ENCODE measurements around the gene PSD2.
"Not testable (repeated sequence)": the region's sequence is repeated elsewhere in the genome, so short reads cannot be mapped to it uniquely, and the experiment has no call there.

The PSD2 gene

GRCh38 chr5:139788294-139788910, 7.2 kb upstream of the PSD2 start:
- in situ Hi-C loops (cut with HindIII; ENCODE audit: low sequenced_read_pairs) = loop anchor here (25.0 kb wide), 1 partner anchor 174 kb away; no protein-coding TSS in a partner anchor
- no peak for DNase-seq (ENCODE audit: low read depth)
- H3K4me3 ChIP-seq (ENCODE audit: low read depth, low read length) = peak overlapping the region; percentile 14
- TF ChIP-seq, protein P1, sequence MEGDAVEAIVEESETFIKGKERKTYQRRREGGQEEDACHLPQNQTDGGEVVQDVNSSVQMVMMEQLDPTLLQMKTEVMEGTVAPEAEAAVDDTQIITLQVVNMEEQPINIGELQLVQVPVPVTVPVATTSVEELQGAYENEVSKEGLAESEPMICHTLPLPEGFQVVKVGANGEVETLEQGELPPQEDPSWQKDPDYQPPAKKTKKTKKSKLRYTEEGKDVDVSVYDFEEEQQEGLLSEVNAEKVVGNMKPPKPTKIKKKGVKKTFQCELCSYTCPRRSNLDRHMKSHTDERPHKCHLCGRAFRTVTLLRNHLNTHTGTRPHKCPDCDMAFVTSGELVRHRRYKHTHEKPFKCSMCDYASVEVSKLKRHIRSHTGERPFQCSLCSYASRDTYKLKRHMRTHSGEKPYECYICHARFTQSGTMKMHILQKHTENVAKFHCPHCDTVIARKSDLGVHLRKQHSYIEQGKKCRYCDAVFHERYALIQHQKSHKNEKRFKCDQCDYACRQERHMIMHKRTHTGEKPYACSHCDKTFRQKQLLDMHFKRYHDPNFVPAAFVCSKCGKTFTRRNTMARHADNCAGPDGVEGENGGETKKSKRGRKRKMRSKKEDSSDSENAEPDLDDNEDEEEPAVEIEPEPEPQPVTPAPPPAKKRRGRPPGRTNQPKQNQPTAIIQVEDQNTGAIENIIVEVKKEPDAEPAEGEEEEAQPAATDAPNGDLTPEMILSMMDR (IDR thresholded peaks at IDR 0.05; ENCODE audit: low read depth, low read length, missing control alignments) = peak; percentile 0

- TF ChIP-seq, protein P1 (IDR thresholded peaks at IDR 0.05; ENCODE audit: low read depth, low read length, missing control alignments) = no peak
- in situ Hi-C loops (cut with HindIII; ENCODE audit: low sequenced_read_pairs) = loop anchor here (25.0 kb wide), 1 partner anchor 173 kb away; no protein-coding TSS in a partner anchor
- H3K4me3 ChIP-seq (ENCODE audit: low read depth, low read length) = no peak overlapping the region
These were observed 6.3 kb upstream of the PSD2 start for GRCh38 chr5:139789116-139789844.

DNA sequence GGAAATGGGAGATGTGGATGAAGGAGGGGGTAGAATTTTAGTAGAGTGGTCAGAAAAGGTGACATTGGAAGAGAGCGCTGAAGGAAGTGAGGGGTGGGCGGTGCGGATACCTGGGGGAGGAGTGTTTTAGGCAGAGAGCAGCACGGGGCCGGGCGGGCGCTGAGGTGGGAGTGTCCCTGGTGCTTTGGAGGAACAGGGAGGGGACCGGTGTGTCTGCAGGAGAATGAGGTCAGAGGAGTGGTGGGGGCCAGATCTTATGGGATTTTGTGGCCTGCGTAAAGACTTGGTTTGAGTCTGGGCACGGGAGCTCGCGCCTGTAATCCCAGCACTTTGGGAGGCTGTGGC, 5.8 kb upstream of the PSD2 start:
- DNase-seq (ENCODE audit: low read depth) = no peak
- in situ Hi-C loops (cut with HindIII; ENCODE audit: low sequenced_read_pairs) = loop anchor here (25.0 kb wide), 1 partner anchor 172 kb away; no protein-coding TSS in a partner anchor
- no peak overlapping the region for H3K4me3 ChIP-seq (ENCODE audit: low read depth, low read length)
- TF ChIP-seq, protein P1 (IDR thresholded peaks at IDR 0.05; ENCODE audit: low read depth, low read length, missing control alignments) = no peak

More at GRCh38 chr5:139789116-139789844, 6.3 kb upstream of the PSD2 start:
- DNase-seq (ENCODE audit: low read depth) = no peak

DNA sequence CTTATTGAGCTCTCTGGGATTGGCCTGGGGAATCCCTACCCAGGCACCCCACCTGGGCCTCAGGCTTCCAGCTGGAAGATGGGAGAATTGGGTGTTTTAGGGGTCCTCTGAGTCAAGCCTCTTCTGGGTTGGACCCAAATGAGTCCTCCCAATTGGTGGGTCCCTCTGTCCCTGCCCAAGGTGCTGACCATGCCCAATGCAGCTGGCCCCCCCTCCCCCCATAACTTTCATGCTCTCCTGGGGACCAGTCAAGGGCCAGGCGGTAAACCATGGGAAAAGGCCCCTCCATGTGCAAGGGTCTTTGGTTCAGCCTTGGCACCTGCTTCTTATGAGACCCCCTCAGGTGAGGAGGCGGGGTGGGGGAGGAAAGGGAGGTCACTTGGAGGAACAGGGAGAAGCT, 3.4 kb upstream of the PSD2 start:
- TF ChIP-seq, protein P1 (IDR thresholded peaks at IDR 0.05; ENCODE audit: low read depth, low read length, missing control alignments) = no peak
- no peak for DNase-seq (ENCODE audit: low read depth)
- H3K4me3 ChIP-seq (ENCODE audit: low read depth, low read length) = no peak overlapping the region
- in situ Hi-C loops (cut with HindIII; ENCODE audit: low sequenced_read_pairs) = loop anchor here (25.0 kb wide), 1 partner anchor 170 kb away; no protein-coding TSS in a partner anchor

- not testable (repeated sequence) for H3K4me3 ChIP-seq (ENCODE audit: low read depth, low read length); DNase-seq (ENCODE audit: low read depth)
- in situ Hi-C loops (cut with HindIII; ENCODE audit: low sequenced_read_pairs) = loop anchor here (25.0 kb wide), 1 partner anchor 170 kb away; no protein-coding TSS in a partner anchor
These were observed 3.0 kb upstream of the PSD2 start for GRCh38 chr5:139792655-139793054.

DNA sequence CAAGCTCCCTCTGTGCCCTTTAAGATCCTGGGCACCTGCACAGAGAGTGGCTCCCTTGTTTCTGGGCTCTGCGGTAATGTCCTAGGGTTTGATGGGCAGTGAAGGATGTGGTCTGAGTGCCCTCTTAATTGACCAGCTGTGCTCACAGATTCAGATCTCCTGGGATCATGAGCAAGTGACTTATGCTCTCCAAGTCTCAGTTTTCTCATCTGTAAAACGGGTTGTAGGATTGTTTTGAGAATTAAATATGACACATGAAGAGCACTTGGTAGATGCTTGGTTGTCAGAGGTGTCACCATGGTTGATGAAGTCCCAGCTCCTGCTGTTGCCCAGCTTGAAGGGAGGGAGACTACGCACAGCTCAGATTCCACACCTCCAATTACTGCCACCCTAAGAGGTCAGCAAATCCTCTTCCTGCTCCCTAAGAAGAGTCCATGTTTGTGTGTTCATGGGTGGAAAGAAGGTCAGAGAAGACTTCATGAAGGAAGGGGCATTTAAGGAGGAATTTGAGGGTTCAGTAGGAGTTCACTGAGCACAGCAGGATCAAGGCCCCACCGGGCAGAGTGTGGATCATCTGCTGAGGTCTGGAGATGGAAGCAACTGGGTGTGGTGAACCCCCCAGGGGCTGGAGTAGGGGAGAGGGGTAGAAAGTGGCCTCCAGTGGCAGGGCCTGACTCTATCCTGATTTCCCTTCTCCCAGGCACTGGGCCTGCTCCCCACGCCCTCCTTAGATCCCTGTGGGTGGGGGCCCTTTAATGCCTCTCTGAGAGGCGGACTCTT, 1.4 kb upstream of the PSD2 start:
- in situ Hi-C loops (cut with HindIII; ENCODE audit: low sequenced_read_pairs) = loop anchor here (25.0 kb wide), 1 partner anchor 168 kb away; no protein-coding TSS in a partner anchor
- no peak for DNase-seq (ENCODE audit: low read depth)
- H3K4me3 ChIP-seq (ENCODE audit: low read depth, low read length) = no peak overlapping the region
- TF ChIP-seq, protein P1 (IDR thresholded peaks at IDR 0.05; ENCODE audit: low read depth, low read length, missing control alignments) = no peak

Measured in astrocyte of the cerebellum (primary cell).